Esophagus squamous epithelium (tissue), 5 donors: ENCODE measurements around the gene RNF183. TPM values are rescaled to one million over a fixed set of nuclear protein-coding genes. Genes with fewer than 3 reads are reported as not detected.

Experiments
- DNase-seq: peaks from one replicate; lab custom pipeline; 2025; lab: John Stamatoyannopoulos, UW
- H3K27ac ChIP-seq, 4 donors: fragments of 200-600 bp; sonication (generic); one replicate each; pipeline ENCODE4 v1.5.1; 2016 to 2019; ENCODE audit warnings: mild to moderate bottlenecking in 1 of 4
- H3K27me3 ChIP-seq, 4 donors: fragments of 200-600 bp; sonication (generic); 1 replicate in 3 of 4; 2 replicates in 1 of 4; pipeline versions ENCODE4 v1.5.1 to v1.6.0; 2017 to 2021; ENCODE audit warnings: antibody characterized with exemption in 1 of 4
- H3K36me3 ChIP-seq, 3 donors: fragments of 200-600 bp; sonication (generic); one replicate each; pipeline ENCODE4 v1.5.1; 2016 to 2019
- H3K4me1 ChIP-seq, 3 donors: fragments of 200-600 bp; sonication (generic); one replicate each; pipeline ENCODE4 v1.5.1; 2017 to 2019
- H3K4me3 ChIP-seq, 4 donors: fragments of 200-600 bp; sonication (generic); 1 replicate in 3 of 4; 2 replicates in 1 of 4; pipeline ENCODE4 v1.5.1; 2016 to 2019; ENCODE audit warnings: mild to moderate bottlenecking in 2 of 4, moderate library complexity in 1 of 4
- H3K9me3 ChIP-seq, 3 donors: fragments of 200-600 bp; sonication (generic); one replicate each; pipeline ENCODE4 v1.5.1; 2016 to 2019
- CTCF ChIP-seq, 6 experiments: fragments of 450-650 bp in 4 of 6; fragments of 200-600 bp in 2 of 6; sonication (generic) in 2 of 6; IDR thresholded peaks; one replicate each; pipeline ENCODE4 v1.5.1; 2016 to 2019; ENCODE audit warnings: antibody characterized with exemption in 6 of 6, mild to moderate bottlenecking in 4 of 6, moderate library complexity in 4 of 6
- POLR2A ChIP-seq, 4 donors: fragments of 450-650 bp; IDR thresholded peaks; one replicate each; pipeline ENCODE4 v1.6.1; 2017; ENCODE audit warnings: antibody characterized with exemption in 4 of 4, mild to moderate bottlenecking in 4 of 4, moderate library complexity in 3 of 4
- WGBS, 2 donors: methylation state at CpG; one replicate each; pipeline ENCODE4 v1.1.5; 2018; 5-methylcytosine and 5-hydroxymethylcytosine counted together
- intact Hi-C: fragments of 100-400 bp; cut with DNase I; formaldehyde crosslinking; loops from one replicate; pipeline ENCODE4 v1.15.0; 2022
- total RNA-seq, 4 donors: library from RNA; depleted of rRNA; stranded (reverse); fragments of >200 nt; gene quantifications; one replicate each; pipeline ENCODE4 v1.1.0, GENCODE V29; 2016
- donor health status: DM: yes; HTN: yes; CAD: no.

Gene RNF183
- total RNA-seq, 4 donors from 2014 or later: 2.1 to 6.0 (median 3.4) TPM; not detected in 1

GRCh38 chr9:113275157-113276131 is 27.7 kb downstream of the RNF183 start, which contains the start of the genes CDC26 and PRPF4:
TSS of gene CDC26 (minus strand) at chr9:113275572. CDS start at chr9:113272507, 3,065 bp downstream.
TSS of gene PRPF4 (plus strand) at chr9:113275658. CDS start at chr9:113275744, 86 bp downstream.
- Histone ChIP-seq H3K27me3 (no peaks in the 10 kb centered on the region), H3K9me3 (no peaks in the 10 kb centered on the region), H3K36me3 (peaks cover 8 to 68% (median 32%) of the 10 kb centered on the region in 3 donors), H3K4me3 (peak within 1 kb of the TSS; percentile 58 to 96 (median 83)), H3K27ac (peak within 1 kb of the TSS; percentile 92 to 98 (median 94)), H3K4me1 (peaks cover 13 to 40% (median 16%) of the 10 kb centered on the region in 3 donors)
- 0% methylated on average over 8 to 11 of the region's 63 CpGs for WGBS, 2 donors
- intact Hi-C loops: loop anchor here (5.0 kb wide), 1 partner anchor 132 kb away; no protein-coding TSS in a partner anchor
- TF ChIP-seq POLR2A (IDR thresholded peaks at IDR 0.05) (peak in 3 of 4 donors; percentile 91 to 97 (median 92)), CTCF (IDR thresholded peaks at IDR 0.05) (peak in 1 of 6 experiments; percentile 20)
- DNase-seq: peak; percentile 82

- intact Hi-C loops: loop anchor here (5.0 kb wide), 1 partner anchor 133 kb away; no protein-coding TSS in a partner anchor
- DNase-seq: no peak
- Histone ChIP-seq H3K9me3 (no peaks in the 10 kb centered on the region), H3K4me3 (peak overlapping the region; percentile 58 to 96 (median 83)), H3K27me3 (no peaks in the 10 kb centered on the region), H3K4me1 (peaks cover 13 to 40% (median 16%) of the 10 kb centered on the region in 3 donors), H3K36me3 (peaks cover 8 to 68% (median 26%) of the 10 kb centered on the region in 3 donors), H3K27ac (peak overlapping the region; percentile 92 to 98 (median 94))
- WGBS, 2 donors: 1 to 2% methylated on average over 7 to 13 of the region's 15 CpGs
- TF ChIP-seq CTCF (IDR thresholded peaks at IDR 0.05) (peak; percentile 49 to 78 (median 68)), POLR2A (IDR thresholded peaks at IDR 0.05) (no peak)
Observed at GRCh38 chr9:113274474-113275156, 28.6 kb downstream of the RNF183 start.

- Histone ChIP-seq H3K27me3 (no peaks in the 10 kb centered on the region), H3K27ac (no peak overlapping the region), H3K4me3 (no peak overlapping the region), H3K9me3 (no peaks in the 10 kb centered on the region), H3K36me3 (peaks cover 8 to 74% (median 26%) of the 10 kb centered on the region in 3 donors), H3K4me1 (peaks cover 0 to 12% (median 5%) of the 10 kb centered on the region in 3 donors)
- intact Hi-C loops: no loop called here
- DNase-seq: no peak
- WGBS, 2 donors: 78 to 93% methylated on average over 2 of the region's 2 CpGs
- no peak for TF ChIP-seq CTCF (IDR thresholded peaks at IDR 0.05)
- TF ChIP-seq POLR2A (IDR thresholded peaks at IDR 0.05): no peak
Observed at GRCh38 chr9:113269871-113270270, 33.3 kb downstream of the RNF183 start.

- H3K27me3 ChIP-seq: no peaks in the 10 kb centered on the region
- 89 to 94% methylated on average over 2 of the region's 2 CpGs for WGBS, 2 donors
- H3K9me3 ChIP-seq: no peaks in the 10 kb centered on the region
- H3K27ac ChIP-seq: no peak overlapping the region
- TF ChIP-seq POLR2A (IDR thresholded peaks at IDR 0.05): no peak
- no peak for TF ChIP-seq CTCF (IDR thresholded peaks at IDR 0.05)
- H3K36me3 ChIP-seq: peaks cover 8 to 74% (median 26%) of the 10 kb centered on the region in 3 donors
- no peak for DNase-seq
- H3K4me3 ChIP-seq: no peak overlapping the region
- peaks cover 0 to 7% (median 2%) of the 10 kb centered on the region in 3 donors for H3K4me1 ChIP-seq
- intact Hi-C loops: no loop called here
Observed at GRCh38 chr9:113269355-113269754, 33.8 kb downstream of the RNF183 start.
